ENCODE results near the gene C15orf39.
"Not testable (repeated sequence)": the region's sequence is repeated elsewhere in the genome, so short reads cannot be mapped to it uniquely, and the experiment has no call there.

The C15orf39 gene

DNA sequence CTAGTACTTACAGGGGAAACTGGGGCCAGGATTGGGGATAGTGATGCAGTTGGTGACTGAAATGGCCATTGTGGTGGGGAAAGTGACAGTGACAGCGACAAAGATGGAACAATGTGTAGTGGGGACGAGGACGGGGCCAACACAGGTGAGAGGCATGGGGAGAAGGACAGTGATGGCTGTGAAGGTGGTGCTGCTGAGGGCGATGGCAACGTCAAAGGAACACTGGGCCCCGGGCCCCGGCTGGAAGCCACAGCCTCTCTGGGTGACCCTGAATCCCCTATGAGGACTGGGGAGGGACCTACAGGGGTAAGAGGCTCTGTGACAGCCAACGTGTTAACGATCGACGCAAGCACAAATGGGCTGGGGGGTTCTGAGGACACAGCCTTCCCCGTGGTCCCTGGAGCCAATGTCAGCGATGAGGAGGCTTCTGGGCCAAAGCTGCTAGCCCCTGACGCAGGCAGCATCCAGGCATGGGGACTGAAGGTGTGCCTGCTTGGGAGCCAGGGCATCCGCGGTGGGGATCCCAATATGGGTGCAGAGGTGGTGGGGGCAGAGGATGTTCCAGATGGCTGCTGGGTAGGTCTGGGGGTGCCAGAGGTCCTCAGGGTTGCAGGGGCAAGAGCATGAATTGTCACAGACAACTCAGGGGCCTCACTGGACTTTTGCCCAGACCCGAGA is 31.3 kb downstream of the C15orf39 start:
- no peak for DNase-seq

GRCh38 chr15:75233504-75234190 is 32.0 kb downstream of the C15orf39 start:
- no peak for DNase-seq

- no peak for DNase-seq
Measured at GRCh38 chr15:75234191-75234810, 32.6 kb downstream of the C15orf39 start.

DNA sequence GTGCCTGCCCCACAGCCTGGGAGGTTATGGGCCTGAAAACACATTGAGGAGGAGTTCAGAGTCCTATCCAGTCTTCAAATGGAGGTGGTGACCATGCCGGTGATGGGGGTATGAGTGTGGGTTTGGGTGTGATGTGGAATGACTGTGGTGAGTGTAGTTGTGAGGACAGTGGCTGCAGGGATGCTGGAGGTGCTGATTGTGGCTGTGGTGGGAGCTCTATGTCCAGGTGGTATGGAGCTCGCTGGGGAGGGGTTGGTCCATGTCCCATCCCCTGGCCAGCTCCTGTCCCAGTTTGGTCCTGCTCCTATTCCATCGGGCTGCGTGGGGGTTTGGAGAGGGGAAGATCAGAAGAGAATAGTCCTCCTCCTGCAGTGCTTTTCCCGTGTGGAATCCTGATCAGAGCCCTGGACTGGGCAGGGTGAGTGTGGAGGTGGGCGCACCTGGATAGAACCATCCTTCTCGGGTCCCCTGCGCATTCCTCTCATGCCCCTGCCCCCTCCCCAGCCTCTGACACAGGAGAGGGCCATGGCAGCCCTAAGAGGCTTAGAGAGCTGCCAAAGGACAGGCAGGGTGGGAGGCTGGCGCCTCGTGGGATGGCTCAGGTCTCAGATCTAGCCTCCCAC is 33.5 kb downstream of the C15orf39 start:
- DNase-seq, result no peak

- DNase-seq, result no peak
Measured at GRCh38 chr15:75235760-75236729, 34.4 kb downstream of the C15orf39 start.

GRCh38 chr15:75237316-75237982 is 35.8 kb downstream of the C15orf39 start:
- DNase-seq, result no peak

- no peak for DNase-seq
Measured at GRCh38 chr15:75238150-75238549, 36.5 kb downstream of the C15orf39 start.

GRCh38 chr15:75245741-75246140 is 44.1 kb downstream of the C15orf39 start:
- not testable (repeated sequence) for DNase-seq

DNA sequence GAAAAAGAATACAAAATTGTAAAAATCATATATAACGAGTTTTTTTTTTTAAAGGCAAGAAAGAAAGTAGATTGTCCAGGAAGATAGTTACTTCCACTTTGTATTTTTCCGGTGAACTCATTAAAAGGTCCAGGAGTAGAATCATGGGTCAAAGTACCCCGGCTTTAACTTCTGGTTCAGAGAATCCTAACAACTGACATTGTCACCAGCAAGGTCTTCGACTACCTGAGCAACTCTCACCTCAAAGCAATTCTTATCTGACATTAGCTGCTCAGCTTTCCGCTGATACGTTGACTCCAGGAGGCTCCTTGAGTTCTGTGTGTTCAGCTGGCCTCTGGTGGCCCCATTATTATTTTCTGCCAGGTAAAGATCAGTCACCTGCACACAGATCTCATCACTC is 47.3 kb downstream of the C15orf39 start:
- not testable (repeated sequence) for DNase-seq

GRCh38 chr15:75249726-75250125 is 48.0 kb downstream of the C15orf39 start:
- DNase-seq, result no peak

DNA sequence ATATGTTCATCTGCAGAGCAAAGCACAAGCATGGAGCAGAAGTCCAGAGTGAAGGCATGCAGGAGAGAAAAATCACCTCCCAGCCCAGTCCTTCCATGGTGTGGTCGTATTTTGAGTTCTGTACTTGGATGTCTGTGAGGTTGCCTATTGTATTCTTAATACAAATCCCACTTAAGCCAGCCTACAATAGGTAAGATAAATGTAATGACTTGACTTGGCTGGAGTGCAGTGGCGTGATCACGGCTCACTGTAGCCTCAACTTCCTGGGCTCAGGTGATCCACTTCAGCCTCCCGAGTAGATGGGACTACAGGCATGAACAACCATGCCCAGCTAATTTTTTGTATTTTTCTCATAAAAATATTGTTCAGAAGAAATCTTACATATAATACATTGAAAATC is 49.7 kb downstream of the C15orf39 start:
- not testable (repeated sequence) for DNase-seq

GRCh38 chr15:75252285-75252684 is 50.6 kb downstream of the C15orf39 start:
- DNase-seq, result not testable (repeated sequence)

- not testable (repeated sequence) for DNase-seq
Measured at GRCh38 chr15:75258034-75258433, 56.4 kb downstream of the C15orf39 start, which contains the start of gene GOLGA6C. GOLGA6C (plus strand) TSS chr15:75258334; CDS start chr15:75258599, 265 bp downstream.

- not testable (repeated sequence) for DNase-seq
Measured at GRCh38 chr15:75258620-75259343, 57.1 kb downstream of the C15orf39 start.

GRCh38 chr15:75259873-75260272 is 58.2 kb downstream of the C15orf39 start:
- not testable (repeated sequence) for DNase-seq

All from NCI-H748 treated with DMSO at 0.1 percent for 48 hours (cell line).